PC-9 (cell line): ENCODE results near the gene RTP3. TPM values are rescaled to one million over a fixed set of nuclear protein-coding genes. Genes with fewer than 3 reads are reported as not detected.
A peak's percentile ranks its signal among the peaks of the same experiment; 100 is the strongest.

ENCODE experiments used
- BruUV-seq: library from RNA; stranded (reverse); fragments of 400-500 nt; replicated peaks from 2 replicates; lab custom pipeline; 2021; lab: Mats Ljungman, UMichigan
- CTCF ChIA-PET: fragments of 300-600 bp; sonication (Branson Sonifier 250); formaldehyde crosslinking; loops from one replicate; lab custom pipeline; 2022; ENCODE audit warnings: antibody characterized with exemption; lab: Charles Lee
- POLR2A ChIA-PET: fragments of 300-600 bp; sonication (Branson Sonifier 250); formaldehyde crosslinking; loops from one replicate; lab custom pipeline; 2022; ENCODE audit warnings: antibody characterized with exemption; ENCODE audit not compliant: unreplicated experiment; lab: Charles Lee
- DNase-seq, 2 experiments: peaks; one replicate each; pipeline versions ENCODE4 v3.0.0 to v3.0.0-alpha.2; 2015 to 2022; ENCODE audit warnings: mixed read lengths in 1 of 2
- H2AFZ ChIP-seq: fragments of 200-600 bp; sonication (generic); 2 replicates; pipeline ENCODE4 v1.8.1; 2017; ENCODE audit warnings: antibody characterized with exemption
- H3F3A ChIP-seq: fragments of 200-600 bp; sonication (generic); 2 replicates; pipeline ENCODE4 v1.8.1; 2017; ENCODE audit warnings: antibody characterized with exemption, mild to moderate bottlenecking, low read depth; ENCODE audit not compliant: insufficient read depth
- H3K27ac ChIP-seq: fragments of 200-600 bp; sonication (generic); 2 replicates; pipeline ENCODE4 v1.6.1; 2016; ENCODE audit warnings: mixed run types
- H3K27me3 ChIP-seq: fragments of 200-600 bp; sonication (generic); 2 replicates; pipeline ENCODE4 v1.6.1; 2016; ENCODE audit warnings: low read depth, mixed run types; ENCODE audit not compliant: insufficient read depth
- H3K36me3 ChIP-seq: fragments of 200-600 bp; sonication (generic); 2 replicates; pipeline ENCODE4 v1.6.1; 2016; ENCODE audit warnings: low read depth, mixed run types
- H3K4me1 ChIP-seq: fragments of 200-600 bp; sonication (generic); replicated peaks from 2 replicates; pipeline ENCODE4 v1.6.1; 2016; ENCODE audit warnings: mixed run types; ENCODE audit not compliant: insufficient read depth
- H3K4me2 ChIP-seq: fragments of 200-600 bp; sonication (generic); 2 replicates; pipeline ENCODE4 v1.6.1; 2017; ENCODE audit warnings: mixed run types
- H3K4me3 ChIP-seq: fragments of 200-600 bp; sonication (generic); 2 replicates; pipeline ENCODE4 v1.6.1; 2016; ENCODE audit warnings: mixed run types
- H3K79me2 ChIP-seq: fragments of 200-600 bp; sonication (generic); 2 replicates; pipeline ENCODE4 v1.6.1; 2017; ENCODE audit warnings: low read depth, mixed run types
- H3K9me2 ChIP-seq: fragments of 200-600 bp; sonication (generic); 2 replicates; pipeline ENCODE4 v1.8.1; 2017; ENCODE audit warnings: mild to moderate bottlenecking; ENCODE audit not compliant: insufficient read depth
- H3K9me3 ChIP-seq: fragments of 200-600 bp; sonication (generic); 2 replicates; pipeline ENCODE4 v1.8.1; 2016; ENCODE audit warnings: low read depth; ENCODE audit not compliant: insufficient read depth
- H4K20me1 ChIP-seq: fragments of 200-600 bp; sonication (generic); 2 replicates; pipeline ENCODE4 v1.8.1; 2017; ENCODE audit not compliant: insufficient read depth
- CTCF ChIP-seq: fragments of 200-600 bp; sonication (generic); conservative IDR thresholded peaks from 2 replicates; pipeline ENCODE4 v1.6.1; 2017; ENCODE audit warnings: mixed run types, antibody characterized with exemption, mild to moderate bottlenecking, moderate library complexity
- EZH2 ChIP-seq: fragments of 200-600 bp; sonication (generic); IDR thresholded peaks from 2 replicates; pipeline ENCODE4 v1.8.0; 2017; ENCODE audit warnings: antibody characterized with exemption, low read depth
- intact Hi-C: fragments of 100-400 bp; cut with micrococcal nuclease; formaldehyde crosslinking; loops from one replicate; pipeline ENCODE4 v1.10.0; 2022; ENCODE audit not compliant: unreplicated experiment
- total RNA-seq: library from RNA; stranded (reverse); gene quantifications from 2 replicates; pipeline ENCODE4 v1.2.3, GENCODE V29; 2021

Gene RTP3
- total RNA-seq, 1 experiment from 2014 or later, result not detected

- ChIA-PET POLR2A (no interaction called here), CTCF (interaction anchor here (1.7 kb wide), 1 partner anchor 73 kb away, joined by 4 read pairs; no protein-coding TSS in a partner anchor)
- Histone ChIP-seq H3K36me3 (no peaks in the 10 kb centered on the region), H3F3A (no peaks in the 10 kb centered on the region), H4K20me1 (no peaks in the 10 kb centered on the region), H3K9me3 (no peaks in the 10 kb centered on the region), H3K4me1 (0 out of 2 replicates have a peak, but pooled peaks cover 4% of the 10 kb centered on the region), H3K9me2 (no peaks in the 10 kb centered on the region), H3K27me3 (no peaks in the 10 kb centered on the region), H3K4me2 (no peak overlapping the region), H3K27ac (no peak overlapping the region), H3K4me3 (no peak overlapping the region), H3K79me2 (no peaks in the 10 kb centered on the region), H2AFZ (no peak overlapping the region)
- DNase-seq, result no peak
- intact Hi-C loops, result loop anchor here (5.0 to 10.0 kb wide), 2 partner anchors 209 to 422 kb away; partner anchors contain the start of gene ALS2CL
- no TSS peak for BruUV-seq
- no peak for TF ChIP-seq EZH2
- no peak for TF ChIP-seq CTCF
Observed at GRCh38 chr3:46485779-46486175, 12.0 kb upstream of the RTP3 start.

- peak overlapping the region; percentile 41; the same call in 1 of the 2 replicates for H3K4me2 ChIP-seq
- CTCF ChIA-PET, result interaction anchor here (0.6 to 2.8 kb wide), 18 partner anchors 8 to 834 kb away, joined by 3 to 46 read pairs (median 4); no protein-coding TSS in a partner anchor
- no peaks in the 10 kb centered on the region for H3K79me2 ChIP-seq
- BruUV-seq, result no TSS peak
- H3K4me3 ChIP-seq, result no peak overlapping the region
- DNase-seq, result peak; percentile 77 to 94
- 0 out of 2 replicates have a peak, but pooled peaks cover 4% of the 10 kb centered on the region for H3K4me1 ChIP-seq
- no peaks in the 10 kb centered on the region for H3K27me3 ChIP-seq
- no peak overlapping the region for H3K27ac ChIP-seq
- no peaks in the 10 kb centered on the region for H3F3A ChIP-seq
- intact Hi-C loops, result loop anchor here (1.0 to 10.0 kb wide), 5 partner anchors 28 to 418 kb away; partner anchors contain the start of gene ALS2CL
- no peaks in the 10 kb centered on the region for H3K36me3 ChIP-seq
- no peak overlapping the region for H2AFZ ChIP-seq
- POLR2A ChIA-PET, result interaction anchor here (0.5 kb wide), 1 partner anchor 1064 kb away, joined by 3 read pairs; no protein-coding TSS in a partner anchor
- no peaks in the 10 kb centered on the region for H4K20me1 ChIP-seq
- H3K9me2 ChIP-seq, result no peaks in the 10 kb centered on the region
- TF ChIP-seq CTCF (peak; percentile 94), EZH2 (no peak)
- H3K9me3 ChIP-seq, result no peaks in the 10 kb centered on the region
Observed at GRCh38 chr3:46488735-46489361, 8.9 kb upstream of the RTP3 start.

- no peaks in the 10 kb centered on the region for H3K36me3 ChIP-seq
- H3K4me1 ChIP-seq, result 0 out of 2 replicates have a peak, but pooled peaks cover 4% of the 10 kb centered on the region
- intact Hi-C loops, result loop anchor here (2.0 to 10.0 kb wide), 3 partner anchors 27 to 418 kb away; partner anchors contain the start of gene ALS2CL
- H3K4me3 ChIP-seq, result no peak overlapping the region
- no TSS peak for BruUV-seq
- TF ChIP-seq CTCF (no peak), EZH2 (no peak)
- no peaks in the 10 kb centered on the region for H3F3A ChIP-seq
- no peak overlapping the region for H3K27ac ChIP-seq
- no peaks in the 10 kb centered on the region for H3K27me3 ChIP-seq
- ChIA-PET CTCF (interaction anchor here (0.6 to 2.8 kb wide), 10 partner anchors 24 to 834 kb away, joined by 3 to 46 read pairs (median 4); no protein-coding TSS in a partner anchor), POLR2A (no interaction called here)
- no peaks in the 10 kb centered on the region for H3K9me2 ChIP-seq
- no peaks in the 10 kb centered on the region for H3K79me2 ChIP-seq
- H4K20me1 ChIP-seq, result no peaks in the 10 kb centered on the region
- H3K9me3 ChIP-seq, result no peaks in the 10 kb centered on the region
- DNase-seq, result no peak
- H3K4me2 ChIP-seq, result no peak overlapping the region
- H2AFZ ChIP-seq, result no peak overlapping the region
Observed at GRCh38 chr3:46489381-46489780, 8.4 kb upstream of the RTP3 start.
